ENCODE measurements around the gene RRP8.

RRP8 gene

DNA sequence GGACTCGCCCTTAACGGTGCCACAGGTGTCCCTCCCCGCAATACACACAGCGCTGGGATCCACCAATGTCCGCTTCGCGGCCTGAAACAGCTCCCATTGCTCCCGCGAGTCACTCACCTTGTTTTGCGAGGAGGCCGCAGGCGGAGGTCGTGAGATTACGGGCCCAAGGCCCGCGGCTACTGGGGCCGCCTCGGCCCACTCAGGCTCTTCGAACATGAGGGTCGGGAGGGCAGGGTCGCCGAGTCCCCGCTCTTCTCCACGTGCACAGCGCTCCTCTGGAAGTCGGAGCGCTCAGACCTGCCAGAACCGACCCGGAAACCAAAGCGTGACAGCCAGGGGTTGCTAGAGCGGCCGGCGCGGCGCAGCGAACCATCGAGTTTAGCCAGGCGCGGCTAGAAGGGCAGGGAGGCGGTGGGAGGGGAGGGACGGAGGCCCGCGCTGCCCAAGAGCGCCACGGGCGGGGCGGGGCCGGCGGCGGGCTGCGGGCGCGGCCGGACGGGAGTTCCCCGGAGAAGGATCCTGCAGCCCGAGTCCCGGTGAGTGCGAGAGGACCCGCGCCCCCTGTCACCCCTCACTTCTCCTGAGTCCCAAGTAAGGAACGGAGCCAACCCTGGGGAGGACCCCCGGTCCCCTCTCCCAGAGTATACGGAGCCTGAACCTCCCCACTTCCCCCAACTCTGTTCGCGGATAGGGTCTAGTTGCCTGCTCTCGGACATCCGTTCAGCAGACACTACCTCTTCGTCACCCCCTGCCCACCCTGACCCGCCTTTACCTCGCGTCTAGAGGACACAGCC, at the start of gene RRP8, which contains the start of gene ILK:
Gene RRP8, minus strand, starts transcription at position 330 of the 794 bp plus-strand sequence. Its CDS starts 114 bp downstream, at position 216.
Gene ILK, plus strand, starts transcription at position 488 of the 794 bp plus-strand sequence. CDS start 498 bp downstream, outside the sequence.
- in situ Hi-C loops (cut with MboI; ENCODE audit: low sequenced_read_pairs), result no loop called here

DNA sequence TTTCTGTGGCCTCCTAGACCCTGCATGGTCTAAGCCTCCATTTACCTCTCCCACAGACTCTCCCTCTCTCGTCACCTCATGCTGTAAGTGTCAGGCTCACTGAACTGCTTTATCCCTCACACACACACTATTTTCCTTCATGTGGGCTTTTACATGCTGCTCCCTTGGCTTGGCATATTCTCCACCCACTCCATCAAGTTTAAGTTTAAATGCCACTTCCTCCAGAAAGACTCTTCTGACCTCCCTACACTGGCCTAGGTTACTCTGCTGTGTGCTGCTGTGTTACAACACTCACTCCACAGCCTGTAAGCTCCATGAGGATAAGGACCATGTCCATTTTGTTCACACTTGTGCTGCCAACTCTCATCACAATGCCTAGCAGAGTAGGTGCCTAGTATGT, 49.7 kb upstream of the RRP8 start:
- in situ Hi-C loops (cut with MboI; ENCODE audit: low sequenced_read_pairs), result no loop called here

DNA sequence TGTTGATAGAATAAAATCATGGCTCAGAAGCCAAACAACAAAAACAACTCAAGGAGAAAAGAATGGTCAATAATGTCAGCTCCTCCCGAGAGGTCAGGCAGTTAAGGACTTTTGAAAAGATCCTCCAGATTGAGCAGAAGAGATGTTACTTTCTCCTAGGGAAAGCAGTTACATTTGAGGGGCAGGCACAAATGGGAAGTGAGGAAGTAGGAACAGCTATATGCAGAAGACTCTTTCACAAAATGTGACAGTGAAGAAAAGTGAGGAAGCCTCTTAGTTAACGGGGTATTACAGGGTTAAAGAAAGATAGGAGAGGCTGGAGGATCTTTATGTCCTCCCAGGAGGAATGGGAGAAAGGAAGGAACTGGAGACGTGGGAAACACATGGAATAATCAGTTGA, 48.8 kb upstream of the RRP8 start:
- in situ Hi-C loops (cut with MboI; ENCODE audit: low sequenced_read_pairs), result no loop called here

DNA sequence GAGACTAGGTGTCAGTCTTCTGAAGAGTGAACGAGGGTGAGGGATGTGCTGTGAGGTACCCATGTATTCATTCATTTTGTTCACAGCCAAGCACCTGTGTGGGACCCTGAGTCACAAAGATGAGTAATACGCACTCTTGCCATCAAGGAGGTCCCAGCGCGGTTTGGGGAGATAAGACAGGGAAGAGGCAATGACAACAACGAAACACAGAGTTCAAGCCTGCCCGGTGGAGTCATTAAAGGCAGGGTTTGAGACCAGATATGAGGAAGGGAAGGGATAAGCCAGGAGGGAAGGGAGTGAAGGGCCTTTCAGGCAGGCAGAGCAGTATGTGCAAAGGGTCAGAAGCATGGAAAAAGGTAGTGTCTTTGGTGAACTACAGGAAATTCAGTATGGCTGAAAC, 47.6 kb upstream of the RRP8 start:
- in situ Hi-C loops (cut with MboI; ENCODE audit: low sequenced_read_pairs), result no loop called here

DNA sequence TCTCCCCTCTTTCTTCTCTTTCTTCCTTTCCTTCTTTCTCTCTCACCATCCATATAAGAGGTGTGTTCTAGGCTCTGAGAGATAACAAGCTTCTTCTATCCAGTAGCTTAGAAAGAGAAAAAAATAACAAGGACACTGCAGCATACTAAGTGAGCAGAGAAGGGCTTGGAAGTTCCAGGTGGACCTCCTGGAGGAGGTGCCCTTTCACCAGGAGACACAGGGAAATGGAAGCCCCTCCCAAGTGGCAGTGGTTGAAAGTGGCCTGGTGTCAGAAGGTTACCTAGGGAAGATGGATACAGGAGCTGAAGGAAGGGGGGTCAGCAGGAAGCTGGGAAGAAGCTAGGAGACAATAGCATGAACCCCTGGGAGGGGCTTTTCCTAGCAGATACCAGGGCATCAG, 46.7 kb upstream of the RRP8 start:
- in situ Hi-C loops (cut with MboI; ENCODE audit: low sequenced_read_pairs), result no loop called here

DNA sequence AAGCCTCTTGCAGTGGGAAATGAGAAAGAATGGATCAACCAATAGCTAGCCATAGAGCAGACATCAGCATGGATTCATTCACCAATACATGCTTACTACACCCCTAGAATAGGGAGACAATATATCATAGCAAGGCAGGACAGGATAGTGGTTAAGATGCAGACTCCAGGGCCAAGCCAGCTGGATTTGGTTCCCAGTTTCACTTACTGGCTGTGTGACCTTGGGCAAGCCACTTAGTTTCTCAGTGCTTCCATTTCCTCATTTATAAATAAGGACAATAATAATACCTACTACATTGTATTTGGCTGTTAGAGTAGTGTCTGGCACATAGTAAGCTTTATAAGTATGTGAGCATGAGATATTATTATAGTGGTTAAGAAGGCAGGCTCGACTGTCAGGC, 45.1 kb upstream of the RRP8 start:
- in situ Hi-C loops (cut with MboI; ENCODE audit: low sequenced_read_pairs), result no loop called here

DNA sequence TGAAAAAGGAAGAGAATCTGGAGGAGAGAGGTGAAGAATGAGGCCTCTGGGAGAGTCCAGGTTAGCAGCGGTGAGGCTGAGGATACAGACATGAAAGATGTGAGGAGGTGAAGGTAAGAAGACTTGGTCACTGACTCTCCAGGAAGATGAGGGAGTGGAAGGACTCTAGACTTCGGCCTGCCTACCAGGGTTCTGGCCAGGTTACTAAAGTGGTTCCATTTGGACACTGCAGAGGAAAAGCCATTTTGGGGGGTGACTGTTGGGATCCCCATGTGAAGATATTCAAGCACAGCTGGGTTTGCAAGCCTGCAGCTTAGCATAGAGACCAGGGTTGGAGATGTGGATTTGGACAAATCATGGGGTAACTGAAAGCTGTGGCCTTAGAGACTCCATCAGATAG, 44.4 kb upstream of the RRP8 start:
- in situ Hi-C loops (cut with MboI; ENCODE audit: low sequenced_read_pairs), result no loop called here

DNA sequence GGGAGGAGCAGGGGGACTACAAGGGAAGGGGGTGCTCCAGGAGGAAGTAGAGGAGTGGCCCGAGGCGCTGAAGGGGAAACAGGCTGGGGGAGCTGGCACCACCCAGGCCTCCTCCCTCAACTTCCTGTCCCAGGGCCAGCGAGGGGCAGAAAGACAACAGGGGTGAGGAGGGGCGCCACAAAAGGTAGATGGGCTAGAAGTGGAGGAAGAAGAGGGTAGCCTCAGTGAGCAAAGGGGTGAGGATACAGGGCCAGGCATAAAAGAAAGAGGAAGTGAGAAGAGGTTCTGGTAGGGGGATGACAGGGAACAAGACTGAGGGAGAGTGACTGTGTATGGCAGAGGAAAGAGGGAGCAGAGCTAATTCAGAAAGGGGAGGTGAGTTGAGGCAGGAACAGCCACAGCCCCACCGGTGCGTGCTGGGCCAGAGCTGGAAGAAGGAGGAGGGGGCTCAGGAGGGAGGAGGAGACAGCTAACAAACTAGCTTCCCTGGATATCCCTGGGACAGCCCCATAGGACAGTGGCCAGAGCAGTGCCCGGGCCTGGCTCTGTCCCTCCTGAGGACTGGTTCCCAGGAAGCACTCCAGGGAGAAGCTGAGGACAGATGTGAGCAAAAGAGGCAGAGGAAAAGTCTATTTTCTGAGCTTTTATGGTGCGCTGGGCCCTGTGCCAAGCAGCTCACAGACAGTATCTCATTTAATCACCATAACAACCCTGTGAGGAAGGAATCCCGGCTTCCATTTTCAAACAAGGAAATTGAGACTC, 43.7 kb upstream of the RRP8 start:
- in situ Hi-C loops (cut with MboI; ENCODE audit: low sequenced_read_pairs), result no loop called here

DNA sequence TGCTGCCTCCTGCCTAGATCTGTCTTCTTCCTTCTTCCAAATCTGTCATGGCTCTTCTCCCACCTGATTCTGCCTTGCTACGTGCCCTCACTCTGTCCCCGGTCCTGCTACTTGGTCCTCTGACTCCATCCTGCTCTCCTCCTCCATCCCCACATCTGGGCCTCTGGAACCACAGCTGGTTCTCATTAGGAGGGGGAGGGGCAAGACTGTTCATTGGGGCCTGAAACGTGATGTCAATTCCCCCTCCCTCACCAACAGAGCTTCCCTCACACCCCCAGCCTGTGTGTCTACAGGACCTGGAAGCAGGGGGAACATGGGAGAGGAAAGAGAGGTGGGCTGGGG, 43.1 kb upstream of the RRP8 start:
- in situ Hi-C loops (cut with MboI; ENCODE audit: low sequenced_read_pairs), result no loop called here

DNA sequence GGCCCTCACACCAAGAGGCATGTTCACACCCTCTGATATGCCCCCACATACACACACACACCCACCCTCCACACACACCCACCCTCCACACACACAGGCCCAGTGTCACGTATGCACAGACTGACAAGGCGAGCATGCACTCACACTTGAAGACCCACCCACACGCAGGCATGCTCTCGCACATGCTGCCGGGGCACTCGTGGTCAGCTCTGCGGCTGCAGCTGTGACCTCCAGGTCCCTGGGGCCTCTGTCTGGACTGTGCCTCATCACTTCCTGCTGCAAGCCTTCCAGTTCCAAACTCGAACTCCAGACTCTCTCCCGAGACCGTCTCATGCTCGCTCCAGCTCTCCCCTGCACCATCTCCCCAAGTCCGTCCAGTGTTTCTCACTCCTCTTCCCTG, 42.7 kb upstream of the RRP8 start:
- in situ Hi-C loops (cut with MboI; ENCODE audit: low sequenced_read_pairs), result no loop called here

DNA sequence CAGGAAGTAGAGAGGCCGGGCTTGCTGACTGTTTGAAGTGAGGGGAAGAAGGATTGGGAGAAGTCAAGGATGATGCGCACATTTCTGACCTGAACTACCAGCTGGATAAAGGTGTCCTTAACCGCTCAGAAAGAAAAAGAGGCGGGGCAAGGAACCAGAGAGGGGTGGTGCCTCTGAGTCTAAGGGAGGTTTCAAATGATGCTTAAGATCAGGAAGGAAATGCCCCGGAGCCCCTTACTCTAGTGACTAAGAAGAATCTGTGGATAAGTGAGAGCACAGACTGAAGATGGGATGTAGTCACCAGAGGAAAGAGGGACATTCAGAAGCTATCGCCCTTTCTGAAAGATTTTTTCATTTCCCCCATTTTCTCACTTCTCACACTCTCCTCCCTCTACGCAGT, 39.5 kb upstream of the RRP8 start:
- in situ Hi-C loops (cut with MboI; ENCODE audit: low sequenced_read_pairs), result no loop called here

DNA sequence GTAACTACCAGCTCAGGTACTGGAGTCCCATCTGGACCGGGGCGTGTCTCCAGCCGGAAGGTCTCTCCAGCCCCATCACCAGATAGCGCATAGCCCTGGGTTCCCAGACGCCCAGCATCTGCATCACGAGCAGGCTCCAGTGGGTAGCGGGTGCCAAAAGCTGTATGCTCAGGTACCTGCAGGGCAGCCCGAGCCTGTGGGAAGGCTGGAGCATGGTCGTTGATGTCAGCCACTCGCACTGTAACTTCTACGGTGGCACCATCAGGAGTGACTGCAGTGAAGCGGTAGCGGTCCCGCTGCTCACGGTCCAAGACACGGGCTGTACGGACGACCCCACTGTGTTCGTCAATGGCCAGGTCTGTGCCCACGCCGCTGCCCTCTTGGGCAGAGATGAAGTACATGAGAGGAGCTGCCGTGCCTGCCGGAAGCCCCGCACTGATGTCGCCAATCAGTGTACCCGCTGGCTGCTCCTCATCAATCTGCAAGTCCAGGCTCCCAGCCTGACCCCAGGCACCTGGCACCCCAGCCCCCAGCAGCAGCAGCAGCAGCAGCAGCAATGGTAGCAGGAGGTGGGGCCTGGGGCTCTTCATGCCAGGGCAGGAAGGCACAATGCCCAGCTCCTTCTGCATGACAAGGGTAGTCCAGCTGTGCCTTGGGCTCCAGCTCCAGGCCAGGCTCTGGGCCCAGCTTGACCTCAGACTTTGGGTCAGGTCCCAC, 37.7 kb upstream of the RRP8 start:
- in situ Hi-C loops (cut with MboI; ENCODE audit: low sequenced_read_pairs), result no loop called here

DNA sequence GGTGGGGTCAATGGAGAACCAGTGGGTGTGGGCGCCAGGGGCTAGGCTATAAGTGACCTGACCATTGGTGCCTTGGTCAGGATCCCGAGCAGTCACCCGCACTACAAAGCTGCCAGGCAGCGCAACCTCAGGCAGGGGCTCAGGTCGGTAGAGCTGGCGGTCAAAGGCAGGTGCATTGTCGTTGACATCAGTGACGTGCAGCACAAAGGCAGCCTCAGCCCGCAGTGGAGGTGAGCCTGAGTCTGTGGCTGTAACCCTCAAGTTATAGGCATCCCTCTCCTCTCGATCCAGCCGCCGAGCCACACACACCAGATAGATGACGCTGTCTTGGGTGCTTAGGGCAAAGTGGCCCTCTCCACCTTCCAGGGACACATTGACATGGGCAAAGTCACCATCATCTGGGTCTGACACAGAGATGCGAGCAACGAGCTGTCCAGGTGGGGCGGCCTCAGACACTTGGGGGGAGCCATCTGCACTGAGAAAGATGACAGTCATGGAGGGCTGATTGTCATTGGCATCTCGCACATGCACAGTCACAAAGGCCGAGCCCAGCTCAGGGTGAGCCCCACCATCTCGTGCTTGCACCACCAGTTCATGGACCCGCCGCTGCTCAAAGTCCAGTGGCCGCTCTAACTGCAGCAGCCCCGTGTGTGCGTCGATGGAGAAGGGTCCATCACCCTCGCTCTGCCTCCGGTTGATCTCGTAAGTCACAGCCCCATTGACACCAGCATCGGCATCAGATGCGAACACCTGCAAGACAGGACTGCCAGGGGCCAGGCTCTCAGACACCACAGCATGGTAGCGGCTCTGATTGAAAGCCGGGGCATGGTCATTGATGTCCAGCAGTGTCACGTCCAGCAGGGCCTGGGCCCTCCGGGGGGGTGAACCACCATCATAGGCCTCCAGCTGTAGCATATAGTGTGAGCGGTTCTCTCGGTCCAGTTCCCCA, 36.9 kb upstream of the RRP8 start:
- in situ Hi-C loops (cut with MboI; ENCODE audit: low sequenced_read_pairs), result no loop called here

DNA sequence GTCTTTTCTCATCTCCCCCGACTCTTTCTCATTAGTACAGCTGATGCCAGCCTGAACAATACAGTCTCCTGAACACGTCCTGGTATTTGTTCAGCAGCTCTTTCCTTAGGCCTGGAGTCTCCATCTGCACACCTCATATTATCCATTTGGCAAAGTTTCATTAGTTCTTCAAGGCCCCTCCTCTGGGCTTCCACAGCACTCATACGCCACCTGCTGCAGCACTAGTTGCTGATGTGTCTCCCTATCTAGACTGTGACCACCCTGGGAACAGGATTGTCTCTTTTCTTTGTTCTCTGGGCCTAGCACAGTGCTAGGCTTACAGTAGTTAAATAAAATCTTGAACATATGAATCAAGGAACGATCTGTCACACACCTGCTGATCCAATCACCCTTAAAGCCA, 35.0 kb upstream of the RRP8 start:
- in situ Hi-C loops (cut with MboI; ENCODE audit: low sequenced_read_pairs), result no loop called here

DNA sequence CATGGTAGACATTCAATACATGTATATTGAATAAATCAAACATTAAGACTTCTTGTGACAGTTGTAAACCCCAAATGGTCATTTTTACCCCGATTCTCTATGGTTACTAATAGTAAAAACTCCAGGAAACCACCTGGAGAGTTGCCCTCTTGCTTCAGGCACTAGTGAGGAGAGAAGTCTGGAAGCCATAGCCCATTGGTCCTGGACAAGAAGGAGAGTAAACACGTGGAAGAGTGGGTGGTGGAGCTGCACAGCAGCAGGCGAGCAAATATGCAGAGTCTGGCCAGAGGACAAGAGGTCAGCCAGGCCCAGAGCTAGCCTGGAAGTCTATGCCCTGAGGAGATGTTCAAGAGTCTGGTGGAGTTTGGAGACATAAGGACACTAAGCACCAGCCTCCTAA, 34.5 kb upstream of the RRP8 start:
- in situ Hi-C loops (cut with MboI; ENCODE audit: low sequenced_read_pairs), result no loop called here

DNA sequence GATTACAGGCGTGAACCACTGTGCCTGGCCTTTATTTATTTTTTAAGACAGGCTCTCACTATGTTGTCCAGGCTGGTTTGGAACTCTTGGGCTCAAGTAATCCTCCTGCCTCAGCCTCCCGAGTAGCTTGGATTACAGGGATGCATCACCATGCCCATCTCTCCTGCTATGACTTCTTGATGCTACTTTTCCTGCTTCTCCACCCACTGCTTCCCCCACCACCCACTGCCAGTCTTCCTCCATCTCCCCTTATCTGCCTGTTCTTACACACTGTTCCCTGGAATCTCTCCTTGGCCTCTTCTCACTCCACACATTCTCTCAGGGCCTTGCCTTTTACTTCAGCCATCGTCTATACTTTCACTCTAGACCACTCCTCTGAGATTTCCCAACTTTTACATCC, 33.1 kb upstream of the RRP8 start:
- in situ Hi-C loops (cut with MboI; ENCODE audit: low sequenced_read_pairs), result no loop called here

DNA sequence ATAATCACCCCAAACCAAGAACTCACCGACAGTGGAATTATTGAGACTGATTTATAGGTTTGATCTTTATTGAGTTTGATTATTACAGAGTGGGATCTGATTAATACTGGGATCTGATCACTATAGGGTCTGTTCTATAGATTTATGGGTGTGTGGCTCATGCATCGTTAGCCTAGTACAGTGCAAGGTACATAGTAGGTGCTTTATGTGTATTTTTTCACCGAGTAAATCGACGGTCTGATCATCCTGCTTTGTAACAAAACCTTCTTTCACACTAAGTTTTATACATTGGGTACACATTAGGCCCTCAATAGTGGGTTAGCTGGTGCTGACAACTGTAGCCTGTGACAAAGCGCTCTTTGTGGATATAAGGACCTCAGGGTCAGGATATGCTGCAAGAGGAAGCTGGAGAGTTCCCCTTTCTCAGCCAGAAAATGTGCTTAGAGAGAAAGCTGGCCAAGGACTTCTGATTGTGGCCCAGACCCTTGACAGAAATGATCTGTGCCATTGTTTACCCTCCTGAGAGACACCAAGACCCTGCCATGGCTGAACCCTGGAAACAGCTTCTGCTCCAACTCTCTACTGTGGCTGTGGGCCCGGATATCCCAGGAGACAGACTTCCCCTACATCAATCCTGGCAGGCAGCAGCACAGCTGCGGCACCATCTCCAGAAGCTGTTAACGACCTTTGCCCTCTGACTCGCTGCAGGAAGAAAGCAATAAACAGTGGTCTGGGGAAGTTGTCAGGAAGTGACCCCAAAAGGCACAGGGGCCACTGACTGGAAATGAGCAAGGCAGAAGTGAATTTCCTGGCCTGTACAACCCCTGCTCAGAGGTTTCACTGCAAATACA, 31.9 kb upstream of the RRP8 start:
- in situ Hi-C loops (cut with MboI; ENCODE audit: low sequenced_read_pairs), result no loop called here

DNA sequence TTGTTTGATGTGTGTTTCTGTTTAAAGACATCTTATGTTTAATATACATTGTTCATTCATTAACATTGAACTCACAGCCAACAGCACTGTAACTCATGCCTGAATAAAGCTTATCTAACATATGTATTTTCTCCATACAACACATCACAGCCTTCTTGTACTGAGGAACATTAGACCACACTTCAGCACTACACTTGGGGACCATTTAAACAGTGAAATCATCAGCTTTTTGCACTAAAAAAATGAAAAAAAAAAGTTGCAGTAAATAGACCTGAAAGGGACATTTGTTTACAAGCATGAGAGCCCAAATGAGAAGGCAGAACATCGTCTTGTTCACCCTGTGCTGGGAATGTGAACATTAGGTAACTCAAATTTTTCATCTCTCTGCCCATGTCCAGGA, 31.1 kb upstream of the RRP8 start:
- in situ Hi-C loops (cut with MboI; ENCODE audit: low sequenced_read_pairs), result no loop called here

Measured in HL-60/S4 (cell line).